CD4-positive, CD25-positive, alpha-beta regulatory T cell (primary cell): ENCODE data around the gene SPATC1L. TPM values are rescaled to one million over a fixed set of nuclear protein-coding genes. Genes with fewer than 3 reads are reported as not detected.

ENCODE experiments used
- ATAC-seq, 2 donors: fragments of 150-1000 bp; cut with Tn5 transposase; one replicate each; pipeline ENCODE4 v1.10.0; 2021; ENCODE audit warnings: low read depth in 2 of 2, moderate number of reproducible peaks in 2 of 2, moderate library complexity in 1 of 2
- DNase-seq, 3 donors: peaks; one replicate each; pipeline versions ENCODE4 v3.0.0 to v3.0.0-alpha.2; 2012 to 2022; ENCODE audit warnings: mixed read lengths in 1 of 3
- H3K27ac ChIP-seq: one replicate; pipeline ENCODE4 v1.7.0; 2013; ENCODE audit warnings: mild to moderate bottlenecking, low read length; ENCODE audit not compliant: insufficient read depth, poor library complexity, severe bottlenecking
- H3K27me3 ChIP-seq: one replicate; pipeline ENCODE4 v1.7.0; 2013; ENCODE audit warnings: low read length; ENCODE audit not compliant: control insufficient read depth, insufficient read depth
- H3K36me3 ChIP-seq: one replicate; pipeline ENCODE4 v1.7.0; 2013; ENCODE audit warnings: mild to moderate bottlenecking, low read length, moderate library complexity; ENCODE audit not compliant: control insufficient read depth, insufficient read depth
- H3K4me1 ChIP-seq: 2 replicates; pipeline ENCODE4 v1.7.0; 2013; ENCODE audit warnings: mild to moderate bottlenecking, low read length; ENCODE audit not compliant: insufficient read depth, control insufficient read depth, poor library complexity, severe bottlenecking
- H3K4me3 ChIP-seq: one replicate; pipeline ENCODE4 v1.7.0; 2013; ENCODE audit warnings: low read depth, mild to moderate bottlenecking, low read length, moderate library complexity
- H3K9me3 ChIP-seq, 2 experiments: 1 replicate in 1 of 2; 2 replicates in 1 of 2; pipeline ENCODE4 v1.7.0; 2013; ENCODE audit warnings: low read length in 2 of 2, mild to moderate bottlenecking in 1 of 2, moderate library complexity in 1 of 2; ENCODE audit not compliant: control insufficient read depth in 2 of 2
- H3K27ac Mint-ChIP-seq, 3 donors: one replicate each; pipeline ENCODE4 v1.8.0; 2020 to 2022; ENCODE audit warnings: mild to moderate bottlenecking in 3 of 3, mixed read lengths in 3 of 3, moderate library complexity in 2 of 3
- H3K27me3 Mint-ChIP-seq: one replicate; pipeline ENCODE4 v1.8.0; 2022; ENCODE audit warnings: mild to moderate bottlenecking, mixed read lengths
- H3K36me3 Mint-ChIP-seq: one replicate; pipeline ENCODE4 v1.8.0; 2020; ENCODE audit warnings: mixed read lengths
- H3K4me1 Mint-ChIP-seq, 4 donors: one replicate each; pipeline ENCODE4 v1.8.0; 2020 to 2022; ENCODE audit warnings: mixed read lengths in 4 of 4, mild to moderate bottlenecking in 1 of 4
- H3K4me3 Mint-ChIP-seq, 4 donors: one replicate each; pipeline ENCODE4 v1.8.0; 2020 to 2022; ENCODE audit warnings: mild to moderate bottlenecking in 4 of 4, mixed read lengths in 4 of 4, moderate library complexity in 3 of 4
- H3K9me3 Mint-ChIP-seq, 7 donors: one replicate each; pipeline ENCODE4 v1.8.0; 2020 to 2022; ENCODE audit warnings: mixed read lengths in 7 of 7, mild to moderate bottlenecking in 3 of 7, moderate library complexity in 2 of 7
- polyA plus RNA-seq, 4 donors: library from polyadenylated mRNA; unstranded; fragments of 300-500 nt; fragmentation: Illumina TruSeq; gene quantifications; one replicate each; pipeline ENCODE4 v1.2.3, GENCODE V29; 2021
- total RNA-seq: library from RNA; stranded (reverse); gene quantifications from one replicate; pipeline ENCODE4 v1.2.3, GENCODE V29; 2022

Gene SPATC1L
- total and polyA plus RNA-seq, 5 donors from 2014 or later = 1.7 to 9.2 (median 6.0) TPM

DNA sequence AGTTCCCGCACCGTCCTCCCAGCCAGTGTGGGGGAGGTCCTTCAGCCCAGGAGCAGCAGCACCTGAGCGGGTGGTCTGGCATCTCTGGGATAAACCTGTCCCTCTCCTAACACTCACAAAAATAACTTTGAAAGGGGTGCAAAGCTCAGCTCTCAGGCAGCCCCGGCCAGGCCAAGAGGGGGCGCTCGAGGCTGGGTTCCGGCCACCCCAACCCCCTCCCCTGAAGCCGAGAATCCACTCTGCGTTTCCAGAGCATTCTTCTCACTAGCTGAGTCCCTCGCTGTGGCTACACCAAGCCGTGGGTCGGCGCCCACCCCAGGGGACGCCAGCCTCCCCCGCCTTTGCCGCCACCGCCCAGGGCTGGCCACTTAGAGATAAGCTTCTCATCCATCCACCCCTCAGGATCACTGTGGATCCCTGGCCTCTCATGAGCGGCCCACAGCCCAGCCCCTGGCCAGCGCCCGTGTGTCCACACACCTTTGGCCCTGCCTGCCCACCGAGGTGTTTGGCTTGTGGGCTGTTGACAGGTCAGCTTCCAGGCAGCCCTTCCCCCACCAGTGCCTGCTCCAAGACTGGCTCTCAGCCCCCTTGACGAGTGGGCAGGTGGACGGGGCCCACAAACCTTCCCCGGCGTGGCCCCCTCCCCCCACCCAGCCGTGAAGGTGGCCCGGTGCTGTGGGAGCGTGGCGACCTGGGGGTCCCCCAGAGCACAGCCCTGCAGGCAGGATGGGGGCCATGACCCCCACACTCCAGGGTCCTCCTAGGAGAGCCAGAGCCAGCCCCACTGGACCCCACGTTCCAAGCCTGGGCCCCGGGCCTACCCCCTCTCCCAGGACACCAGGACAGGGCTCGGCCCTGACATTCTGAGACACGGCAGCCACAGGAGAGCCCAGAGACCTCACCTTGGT lies 30.8 kb downstream of the SPATC1L start:
- H3K36me3 Mint-ChIP-seq = no peaks in the 10 kb centered on the region
- Histone ChIP-seq H3K36me3 (no peaks in the 10 kb centered on the region), H3K4me3 (no peak overlapping the region), H3K4me1 (no peaks in the 10 kb centered on the region), H3K27me3 (no peaks in the 10 kb centered on the region), H3K9me3 (no peaks in the 10 kb centered on the region), H3K27ac (no peak overlapping the region)
- H3K27ac Mint-ChIP-seq = no peak overlapping the region
- peak in 1 of 2 donors; percentile 42 for ATAC-seq
- peaks cover 4% of the 10 kb centered on the region for H3K27me3 Mint-ChIP-seq
- H3K4me1 Mint-ChIP-seq = peaks cover 0 to 5% (median 1%) of the 10 kb centered on the region in 4 donors
- H3K4me3 Mint-ChIP-seq = no peak overlapping the region
- no peaks in the 10 kb centered on the region for H3K9me3 Mint-ChIP-seq
- DNase-seq = peak in 1 of 3 donors; percentile 28

GRCh38 chr21:46152927-46153246 lies 31.4 kb downstream of the SPATC1L start:
- no peak overlapping the region for H3K4me3 Mint-ChIP-seq
- no peaks in the 10 kb centered on the region for H3K36me3 ChIP-seq
- no peaks in the 10 kb centered on the region for H3K36me3 Mint-ChIP-seq
- H3K4me1 Mint-ChIP-seq = peaks cover 0 to 5% (median 1%) of the 10 kb centered on the region in 4 donors
- H3K27me3 Mint-ChIP-seq = no peaks in the 10 kb centered on the region
- ATAC-seq (no peak), DNase-seq (no peak)
- no peaks in the 10 kb centered on the region for H3K9me3 Mint-ChIP-seq
- H3K27ac Mint-ChIP-seq = no peak overlapping the region
- no peak overlapping the region for H3K27ac ChIP-seq
- H3K4me1 ChIP-seq = no peaks in the 10 kb centered on the region
- no peaks in the 10 kb centered on the region for H3K27me3 ChIP-seq
- H3K9me3 ChIP-seq = no peaks in the 10 kb centered on the region
- no peak overlapping the region for H3K4me3 ChIP-seq

GRCh38 chr21:46151989-46152926 lies 32.0 kb downstream of the SPATC1L start:
- peaks cover 0 to 5% (median 1%) of the 10 kb centered on the region in 4 donors for H3K4me1 Mint-ChIP-seq
- H3K4me3 Mint-ChIP-seq = no peak overlapping the region
- no peak for DNase-seq
- Histone ChIP-seq H3K36me3 (no peaks in the 10 kb centered on the region), H3K27me3 (no peaks in the 10 kb centered on the region), H3K9me3 (no peaks in the 10 kb centered on the region), H3K4me3 (no peak overlapping the region), H3K4me1 (no peaks in the 10 kb centered on the region), H3K27ac (no peak overlapping the region)
- H3K9me3 Mint-ChIP-seq = no peaks in the 10 kb centered on the region
- H3K27me3 Mint-ChIP-seq = no peaks in the 10 kb centered on the region
- no peak for ATAC-seq
- H3K36me3 Mint-ChIP-seq = no peaks in the 10 kb centered on the region
- no peak overlapping the region for H3K27ac Mint-ChIP-seq

DNA sequence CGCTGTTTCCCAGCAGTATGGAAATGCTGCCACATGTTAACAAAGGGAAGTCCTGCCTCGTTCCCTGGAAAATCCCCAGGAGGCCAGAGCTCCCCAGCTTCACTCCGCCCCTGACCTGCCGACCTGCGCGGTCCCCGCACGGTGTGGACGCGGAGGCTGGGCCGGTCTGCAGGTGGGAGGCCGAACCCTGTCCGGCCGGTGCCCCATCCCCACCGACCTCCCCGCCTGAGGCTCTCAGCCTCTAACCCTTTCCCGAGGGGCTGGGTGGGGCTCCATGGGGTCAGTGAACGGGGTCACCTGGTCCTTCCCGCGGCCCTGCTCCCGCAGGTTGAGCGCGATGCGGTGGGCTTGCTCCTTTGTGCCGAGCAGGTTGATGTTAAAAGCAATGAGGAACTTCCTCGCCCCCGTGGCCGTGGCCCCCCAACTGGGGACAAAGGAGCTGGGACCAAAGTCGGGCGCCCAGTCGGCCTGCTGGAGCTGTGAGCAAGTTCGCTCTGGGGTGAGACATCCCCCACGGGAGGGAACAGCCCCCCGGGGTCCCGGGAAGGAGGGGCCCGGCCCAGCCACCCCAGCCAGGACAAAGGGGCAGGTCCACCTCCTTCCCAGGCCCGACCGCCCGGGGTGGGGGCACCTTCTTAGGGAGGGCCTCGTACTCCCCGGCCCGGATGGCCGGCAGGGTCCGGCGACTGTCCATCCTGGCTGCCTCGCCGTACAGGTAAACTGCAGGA lies 32.8 kb downstream of the SPATC1L start:
- H3K27ac Mint-ChIP-seq = no peak overlapping the region
- peaks cover 0 to 5% (median 1%) of the 10 kb centered on the region in 4 donors for H3K4me1 Mint-ChIP-seq
- Histone ChIP-seq H3K9me3 (no peaks in the 10 kb centered on the region), H3K27me3 (no peaks in the 10 kb centered on the region), H3K4me1 (no peaks in the 10 kb centered on the region), H3K27ac (no peak overlapping the region), H3K36me3 (no peaks in the 10 kb centered on the region), H3K4me3 (no peak overlapping the region)
- H3K4me3 Mint-ChIP-seq = no peak overlapping the region
- DNase-seq = no peak
- no peaks in the 10 kb centered on the region for H3K27me3 Mint-ChIP-seq
- H3K36me3 Mint-ChIP-seq = no peaks in the 10 kb centered on the region
- no peaks in the 10 kb centered on the region for H3K9me3 Mint-ChIP-seq
- no peak for ATAC-seq

DNA sequence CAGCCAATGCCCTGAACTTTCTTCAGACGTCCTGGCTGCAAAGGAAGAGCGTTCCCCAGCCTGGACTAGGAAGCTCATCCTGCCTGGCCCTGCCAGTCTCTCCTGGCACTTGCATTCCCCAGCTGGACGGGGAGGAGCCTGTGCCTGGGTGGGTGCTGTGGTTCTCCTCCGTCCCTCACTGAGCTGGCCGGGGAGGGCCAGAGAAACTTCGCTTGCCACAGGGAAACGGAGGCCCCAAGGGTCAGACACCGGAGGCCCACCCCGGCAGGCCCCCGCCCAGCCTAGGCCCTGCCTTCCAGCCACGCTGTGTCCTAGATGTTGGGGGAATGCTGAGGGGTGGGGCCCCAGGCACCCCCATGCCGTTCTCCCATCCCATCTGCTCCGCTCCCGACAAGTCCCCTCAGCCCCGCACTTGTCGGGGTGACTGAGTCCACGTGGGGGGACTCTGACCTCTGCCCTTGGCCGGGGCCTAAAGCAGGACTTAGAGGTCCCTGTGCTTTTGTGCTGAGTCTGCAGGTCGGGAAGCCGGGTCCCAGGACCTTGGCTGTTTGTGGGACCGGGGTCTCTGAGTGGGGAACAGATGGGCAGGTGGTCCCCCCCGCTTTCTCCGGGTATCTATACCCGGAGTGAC lies 33.7 kb downstream of the SPATC1L start:
- peaks cover 0 to 5% (median 1%) of the 10 kb centered on the region in 4 donors for H3K4me1 Mint-ChIP-seq
- H3K27me3 ChIP-seq = no peaks in the 10 kb centered on the region
- DNase-seq = no peak

GRCh38 chr21:46150073-46150472 lies 34.2 kb downstream of the SPATC1L start:
- Mint-ChIP-seq H3K4me1 (peaks cover 0 to 5% (median 1%) of the 10 kb centered on the region in 4 donors), H3K27me3 (no peaks in the 10 kb centered on the region), H3K9me3 (no peaks in the 10 kb centered on the region), H3K4me3 (no peak overlapping the region), H3K36me3 (no peaks in the 10 kb centered on the region), H3K27ac (no peak overlapping the region)
- Histone ChIP-seq H3K36me3 (no peaks in the 10 kb centered on the region), H3K9me3 (no peaks in the 10 kb centered on the region), H3K4me1 (no peaks in the 10 kb centered on the region), H3K27me3 (no peaks in the 10 kb centered on the region), H3K4me3 (no peak overlapping the region), H3K27ac (no peak overlapping the region)
- no peak for ATAC-seq
- DNase-seq = no peak

More for the DNA sequence above, 33.7 kb downstream of the SPATC1L start:
- no peak overlapping the region for H3K4me3 Mint-ChIP-seq
- Histone ChIP-seq H3K36me3 (no peaks in the 10 kb centered on the region), H3K9me3 (no peaks in the 10 kb centered on the region), H3K4me3 (no peak overlapping the region), H3K4me1 (no peaks in the 10 kb centered on the region), H3K27ac (no peak overlapping the region)
- no peaks in the 10 kb centered on the region for H3K36me3 Mint-ChIP-seq
- no peaks in the 10 kb centered on the region for H3K9me3 Mint-ChIP-seq
- no peak for ATAC-seq
- H3K27me3 Mint-ChIP-seq = no peaks in the 10 kb centered on the region
- no peak overlapping the region for H3K27ac Mint-ChIP-seq
